Erythroblast (primary cell): Measurements from ENCODE around the gene BEST1.

Experiments used
- DNase-seq, 2 experiments: peaks; one replicate each; lab custom pipeline; 2025; lab: John Stamatoyannopoulos, UW
- GATA1 ChIP-seq: IDR thresholded peaks from 2 replicates; pipeline ENCODE4 v1.6.1; 2011; ENCODE audit warnings: low read depth, mild to moderate bottlenecking, control low read depth, low read length, moderate library complexity
- POLR2A ChIP-seq: IDR thresholded peaks from 2 replicates; pipeline ENCODE4 v1.6.1; 2011; ENCODE audit warnings: mild to moderate bottlenecking, low read length

Gene BEST1

DNA sequence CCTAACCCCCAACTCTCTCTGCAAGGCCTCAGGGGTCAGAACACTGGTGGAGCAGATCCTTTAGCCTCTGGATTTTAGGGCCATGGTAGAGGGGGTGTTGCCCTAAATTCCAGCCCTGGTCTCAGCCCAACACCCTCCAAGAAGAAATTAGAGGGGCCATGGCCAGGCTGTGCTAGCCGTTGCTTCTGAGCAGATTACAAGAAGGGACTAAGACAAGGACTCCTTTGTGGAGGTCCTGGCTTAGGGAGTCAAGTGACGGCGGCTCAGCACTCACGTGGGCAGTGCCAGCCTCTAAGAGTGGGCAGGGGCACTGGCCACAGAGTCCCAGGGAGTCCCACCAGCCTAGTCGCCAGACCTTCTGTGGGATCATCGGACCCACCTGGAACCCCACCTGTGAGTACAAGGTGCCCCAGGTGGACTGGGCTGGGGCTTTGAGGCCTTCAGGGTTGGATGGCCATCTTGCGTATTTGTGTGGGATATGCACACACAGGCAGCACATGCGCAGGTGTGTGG lies at the start of gene BEST1:
TSS of gene BEST1 (plus strand) at position 317 of the 513 bp plus-strand sequence. CDS start 1,456 bp downstream, outside the sequence.
- no peak for TF ChIP-seq POLR2A
- no peak for TF ChIP-seq GATA1
- no peak for DNase-seq

DNA sequence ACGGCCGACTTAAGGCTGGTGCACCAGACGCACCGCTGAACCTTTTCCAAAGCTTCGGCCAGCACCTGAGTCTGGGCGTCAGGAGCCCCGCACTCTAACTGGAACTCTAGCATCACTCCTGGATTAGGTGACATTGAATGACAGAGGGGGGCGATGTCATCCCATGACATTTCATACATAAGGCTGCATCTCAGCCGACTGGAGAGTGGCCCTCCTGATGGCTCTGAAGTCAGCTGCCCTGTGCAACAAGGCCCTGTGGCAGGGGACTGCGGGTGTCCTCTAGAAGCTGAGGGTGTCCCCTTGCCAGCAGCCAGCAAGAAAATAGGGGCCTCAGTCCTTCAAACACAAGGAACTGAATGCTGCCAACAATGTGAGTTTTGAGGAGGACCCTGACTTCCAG lies 48.8 kb upstream of the BEST1 start:
- DNase-seq, result peak; percentile 26 to 47
- TF ChIP-seq POLR2A (no peak), GATA1 (no peak)

DNA sequence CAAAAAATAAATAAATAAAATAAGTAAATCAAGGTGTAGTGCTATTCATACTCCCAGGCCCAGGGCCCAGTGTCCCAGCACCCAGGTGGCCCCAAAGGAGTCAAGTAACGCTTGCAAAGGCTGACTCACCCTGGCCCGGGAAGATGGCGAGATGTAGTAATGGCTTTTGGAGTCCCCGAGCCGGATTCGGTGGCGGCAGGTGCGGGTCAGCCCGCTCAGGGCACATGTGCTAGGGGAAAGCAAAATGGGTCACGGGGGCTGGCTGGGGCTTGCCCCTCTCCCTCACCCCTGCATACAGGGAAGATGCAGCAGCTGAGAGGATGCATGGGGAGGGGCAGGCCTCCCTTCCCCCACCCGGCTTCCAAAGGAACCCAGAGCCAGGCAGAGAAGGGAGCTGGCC lies 47.8 kb upstream of the BEST1 start:
- no peak for DNase-seq
- TF ChIP-seq POLR2A (no peak), GATA1 (no peak)

DNA sequence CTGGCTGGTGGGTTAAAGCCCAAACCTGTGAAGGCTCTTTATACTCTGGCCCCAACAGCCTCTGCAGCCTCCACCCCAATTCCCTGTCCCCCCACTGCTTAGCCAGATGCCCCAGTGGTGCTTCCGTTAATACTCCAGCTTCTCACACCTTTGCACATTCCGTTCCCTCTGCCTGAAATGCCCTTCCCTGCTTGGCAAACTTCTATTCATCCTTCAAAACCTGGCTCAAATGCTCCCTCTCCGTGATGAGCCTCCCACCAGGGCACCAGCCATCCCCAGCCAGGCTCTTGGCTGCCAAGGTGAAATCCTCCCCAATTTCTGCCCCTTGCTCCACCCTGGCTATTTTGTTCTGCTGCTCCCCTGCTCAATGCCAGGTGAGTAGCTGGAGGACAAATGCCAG lies 46.3 kb upstream of the BEST1 start:
- DNase-seq, result no peak
- TF ChIP-seq GATA1 (no peak), POLR2A (no peak)

DNA sequence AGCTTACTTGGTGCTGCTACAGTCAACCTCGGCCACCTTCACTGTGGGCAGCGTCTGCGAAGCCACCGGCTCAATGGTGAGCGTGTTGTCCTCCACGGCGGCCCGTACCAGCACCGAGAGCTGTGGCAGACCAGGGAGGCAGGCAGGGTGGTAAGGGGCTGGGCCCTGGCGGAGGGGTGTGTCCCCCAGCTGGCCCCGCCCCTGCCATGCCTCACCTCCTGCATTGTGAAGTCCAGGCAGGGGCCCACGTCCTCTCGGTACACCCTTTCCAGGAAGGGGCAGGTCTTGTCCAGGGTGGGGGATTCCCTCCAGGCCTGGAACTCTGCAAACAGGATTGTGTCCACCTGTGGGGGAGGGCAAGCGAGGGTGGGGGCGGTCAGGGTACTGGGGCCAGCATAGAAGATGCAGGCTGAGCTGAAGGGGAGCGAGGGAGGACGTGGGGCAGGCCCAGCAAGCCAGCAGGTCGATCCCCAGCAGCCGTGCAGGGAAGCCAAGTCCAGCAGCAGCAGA lies 45.6 kb upstream of the BEST1 start:
- peak in 1 of 2 experiments; percentile 27 for DNase-seq
- TF ChIP-seq GATA1 (no peak), POLR2A (no peak)

DNA sequence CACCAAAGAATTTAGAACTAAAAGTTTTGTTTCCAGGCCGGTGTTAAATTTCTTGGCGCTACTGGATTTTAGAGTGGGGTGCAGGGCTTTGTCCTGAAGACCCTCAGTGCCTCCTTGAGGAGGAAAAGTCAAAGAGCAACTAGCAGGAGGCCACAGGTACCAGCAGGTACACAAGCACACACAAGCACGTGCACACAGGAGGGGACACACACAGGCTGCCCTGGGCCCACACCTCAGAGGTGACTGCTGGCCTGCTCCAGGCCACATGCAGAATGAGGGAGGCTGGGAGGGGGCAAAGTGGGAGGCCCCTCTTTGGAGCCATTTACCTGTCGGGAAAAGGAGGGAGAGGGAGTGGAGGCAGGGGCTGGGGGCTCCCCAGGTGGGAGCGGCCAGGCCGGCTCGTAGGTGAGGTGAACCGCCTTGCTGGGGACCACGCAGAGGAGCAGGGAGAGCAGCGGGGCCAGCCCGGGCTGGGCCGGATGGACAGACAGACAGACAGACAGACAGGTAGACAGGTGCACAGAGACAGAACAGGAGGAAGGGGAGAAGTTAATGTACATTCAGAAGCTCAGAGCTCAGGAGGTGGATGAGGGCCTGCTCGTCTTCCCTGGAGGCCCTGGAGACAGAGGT lies 45.0 kb upstream of the BEST1 start:
- DNase-seq, result no peak
- TF ChIP-seq GATA1 (no peak), POLR2A (no peak)

DNA sequence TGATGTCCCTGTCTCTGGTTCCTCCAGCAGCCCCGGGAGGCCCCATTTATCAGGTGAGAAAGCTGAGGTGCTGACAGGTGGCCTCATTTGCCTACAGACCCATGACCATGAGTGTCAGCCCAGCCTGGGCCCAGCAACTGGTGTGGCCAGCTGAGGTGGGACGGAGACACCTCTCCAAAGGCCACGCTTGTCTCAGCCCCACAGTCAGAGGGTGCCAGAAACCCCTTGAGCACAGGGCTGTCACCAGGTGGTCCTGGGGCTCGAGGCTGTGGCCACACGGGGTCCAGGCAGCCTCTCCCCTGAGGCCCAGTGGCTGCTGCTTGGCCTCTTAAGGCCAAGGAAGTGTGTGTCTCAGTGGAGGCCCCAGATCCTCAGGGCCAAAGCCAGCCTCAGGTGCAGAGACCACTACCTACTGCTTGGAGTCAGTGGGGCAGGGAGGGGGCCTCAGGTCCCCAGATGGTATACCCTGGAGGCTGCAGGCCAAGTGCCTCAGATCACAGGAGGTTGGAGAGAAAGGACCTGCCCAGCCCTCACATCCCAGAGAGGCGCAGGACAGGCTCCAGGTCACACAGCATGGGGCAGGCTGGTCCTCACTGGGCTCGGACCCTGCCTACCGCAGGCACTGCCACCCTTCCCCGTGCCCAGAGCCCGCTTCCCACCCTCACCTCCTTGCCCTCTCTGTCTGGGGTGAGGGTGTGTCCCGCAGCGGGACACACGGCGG lies 44.2 kb upstream of the BEST1 start:
- DNase-seq, result no peak
- TF ChIP-seq POLR2A (no peak), GATA1 (no peak)

DNA sequence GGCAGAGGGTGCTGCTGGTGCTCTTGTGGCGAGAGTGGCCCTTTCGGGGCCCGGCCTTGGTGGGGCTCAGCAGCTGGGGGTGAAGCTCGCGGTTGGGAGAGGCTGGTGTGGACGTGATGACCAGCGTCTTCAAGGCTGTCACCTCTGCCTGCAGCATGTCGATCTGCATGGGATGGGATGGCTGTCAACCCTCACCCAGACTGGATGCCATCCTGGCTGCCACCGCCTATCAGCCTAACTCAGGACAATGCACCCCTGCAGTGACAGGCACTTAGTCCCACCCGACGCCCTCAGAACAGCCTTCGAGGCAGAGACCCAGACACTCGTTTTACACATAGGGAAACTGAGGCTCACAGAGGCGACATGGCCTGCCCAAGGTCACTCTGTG lies 43.6 kb upstream of the BEST1 start:
- DNase-seq, result no peak
- TF ChIP-seq GATA1 (no peak), POLR2A (no peak)

DNA sequence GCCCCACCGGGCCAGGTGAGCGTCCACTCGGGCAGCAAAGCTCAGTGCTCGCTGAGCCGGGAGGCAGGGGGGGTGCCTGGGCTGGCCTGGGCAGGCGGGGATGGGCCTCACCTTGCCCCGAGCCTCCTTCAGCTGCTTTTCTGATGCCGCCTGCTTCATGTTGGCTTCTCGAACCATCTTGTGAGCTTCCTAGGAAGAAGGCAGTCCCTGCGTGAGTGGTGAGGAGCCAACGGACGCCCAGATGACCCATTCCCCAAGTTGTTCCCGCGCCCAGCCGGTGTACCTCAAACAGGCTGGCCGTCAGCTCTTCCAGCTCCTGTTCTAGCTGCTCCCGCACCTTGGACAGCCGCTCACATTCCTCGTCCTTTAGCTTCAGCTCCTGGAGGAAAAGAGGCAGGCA lies 42.9 kb upstream of the BEST1 start:
- TF ChIP-seq POLR2A (no peak), GATA1 (no peak)
- no peak for DNase-seq

DNA sequence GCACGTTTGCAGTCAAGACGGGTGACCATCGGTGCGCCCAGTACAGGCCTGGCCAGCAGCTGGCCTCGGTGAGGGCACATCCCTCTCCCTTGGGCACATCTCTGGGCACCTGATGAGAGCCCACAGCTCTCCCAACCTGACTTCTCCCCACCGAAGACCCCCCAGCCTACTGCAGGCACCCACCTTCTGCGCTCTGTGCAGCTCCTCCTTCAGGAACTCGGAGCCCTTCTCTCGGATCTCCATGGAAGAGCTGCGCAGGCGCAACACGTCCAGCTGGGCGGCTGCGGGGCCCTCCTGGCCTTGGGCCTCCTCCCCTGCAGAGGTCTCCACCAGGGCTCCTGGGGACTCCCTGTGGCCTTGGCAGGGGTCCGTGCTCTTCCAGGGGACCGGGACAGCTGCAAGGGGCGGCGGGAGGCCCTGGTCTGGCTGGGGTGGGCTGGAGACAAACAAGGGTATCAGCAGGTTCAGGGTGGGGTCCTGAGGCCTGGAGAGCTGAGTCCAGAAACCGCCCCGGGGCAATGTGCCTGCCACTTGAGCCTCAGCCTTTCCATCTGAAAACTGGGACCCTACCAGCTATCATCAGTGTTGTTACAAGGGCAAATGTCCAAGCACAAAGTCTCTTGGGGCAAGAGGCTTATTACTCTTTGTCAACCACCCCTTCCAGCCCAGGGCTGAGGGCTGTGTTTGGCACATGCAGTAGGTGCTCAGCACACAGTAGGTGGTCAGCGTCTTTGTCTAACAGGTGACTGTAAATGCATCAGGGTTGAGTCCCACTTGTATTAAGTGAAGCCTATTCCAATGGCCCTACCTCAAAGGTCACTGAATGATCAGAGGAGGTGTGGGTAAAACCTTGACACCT lies 42.1 kb upstream of the BEST1 start:
- DNase-seq, result no peak
- TF ChIP-seq GATA1 (no peak), POLR2A (no peak)

DNA sequence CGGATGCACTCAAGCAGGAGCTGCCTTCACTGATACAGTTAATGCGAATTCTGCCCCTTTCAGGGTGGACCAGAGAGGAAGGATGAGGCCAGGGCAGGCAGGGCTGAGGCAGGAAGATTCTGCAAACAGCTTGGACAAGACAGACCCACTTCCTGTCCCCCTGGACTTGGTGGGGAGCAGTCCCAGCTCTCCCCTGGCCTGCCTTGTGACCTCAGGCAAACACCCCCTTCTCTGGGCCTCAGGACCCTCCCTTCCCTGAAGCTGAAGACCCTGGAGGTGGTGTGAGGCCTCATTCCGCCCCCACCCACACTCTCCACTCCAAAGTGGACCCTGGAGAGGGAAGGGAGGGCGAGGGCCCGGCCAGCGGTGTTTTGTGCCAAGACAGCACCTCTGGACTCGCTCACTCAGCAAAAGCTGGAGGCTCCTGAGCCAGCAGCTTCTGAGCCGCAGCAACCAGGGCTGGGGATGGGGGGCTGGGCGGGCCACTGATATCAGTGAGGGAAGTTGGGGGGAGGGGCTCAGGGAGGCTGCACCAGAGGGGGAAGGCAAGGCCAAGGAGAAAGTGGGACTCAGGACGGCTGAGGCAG lies 41.3 kb upstream of the BEST1 start:
- no peak for DNase-seq
- TF ChIP-seq POLR2A, result no peak
- no peak for TF ChIP-seq GATA1

DNA sequence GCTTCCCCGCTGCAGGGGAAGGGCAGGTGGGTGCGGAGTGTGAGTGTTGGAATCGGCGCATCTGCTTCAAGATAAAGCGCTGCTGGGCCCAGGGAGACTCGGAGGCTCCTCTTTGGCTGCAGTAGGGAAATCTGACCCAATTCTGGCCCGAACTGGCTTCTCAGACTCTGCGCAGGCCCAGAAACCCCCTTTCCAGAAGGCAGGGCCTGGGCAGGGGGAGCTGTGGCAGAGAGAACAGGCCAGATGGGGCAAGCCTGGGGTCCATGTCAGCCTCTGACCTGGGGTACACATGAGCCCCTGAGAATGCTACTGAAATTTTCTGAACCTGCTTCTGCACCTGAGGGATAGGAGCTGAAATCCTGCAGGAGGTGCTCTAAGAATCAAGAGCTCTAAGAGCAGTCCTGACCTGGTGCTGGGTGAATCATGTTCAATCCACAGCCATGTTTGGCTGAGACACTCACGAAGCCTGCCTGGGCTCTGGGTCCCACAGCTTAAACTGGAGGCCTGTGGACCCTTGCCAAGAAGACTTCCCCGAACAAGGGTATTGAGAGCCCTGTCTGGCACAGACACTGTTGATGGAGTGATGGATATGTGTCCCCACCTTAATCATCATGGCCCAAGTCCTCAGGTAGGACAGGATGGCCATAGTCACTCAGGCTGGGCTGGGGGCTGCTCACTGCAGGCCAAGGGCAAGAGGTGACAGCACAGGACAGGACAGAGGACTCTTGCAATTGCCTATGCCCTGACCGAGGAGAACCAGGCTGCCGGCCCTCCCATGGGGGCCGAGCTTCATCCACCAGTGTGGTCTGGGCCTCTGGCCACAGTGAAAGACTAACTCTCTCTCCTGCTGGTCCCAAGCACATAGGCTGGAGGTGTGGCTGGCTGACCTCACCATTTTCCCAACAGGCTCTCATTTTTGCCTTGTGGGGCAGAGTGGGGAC lies 39.7 kb upstream of the BEST1 start:
- no peak for DNase-seq
- no peak for TF ChIP-seq GATA1
- TF ChIP-seq POLR2A, result no peak
